Activated CD4-positive, alpha-beta memory T cell treated with anti-CD3 and anti-CD28 coated beads, Interleukin-2, amount 10 ng/mL, durations not matched to agents 7 days and 5 days (primary cell): ENCODE measurements around the gene ADGRD1. TPM values are rescaled to one million over a fixed set of nuclear protein-coding genes. Genes with fewer than 3 reads are reported as not detected.

ENCODE experiments used
- CTCF ChIA-PET: fragments of 350-600 bp; sonication (Branson Sonifier 250); formaldehyde crosslinking; loops from one replicate; lab custom pipeline; 2021; ENCODE audit warnings: antibody characterized with exemption, inconsistent platforms; lab: Charles Lee
- POLR2A ChIA-PET: fragments of 350-600 bp; sonication (Branson Sonifier 250); formaldehyde crosslinking; loops from one replicate; lab custom pipeline; 2021; ENCODE audit warnings: antibody characterized with exemption; lab: Charles Lee
- DNase-seq: peaks from one replicate; pipeline ENCODE4 v3.0.0-alpha.2; 2020
- H3K27ac Mint-ChIP-seq: one replicate; pipeline ENCODE4 v1.8.0; 2021; ENCODE audit warnings: mild to moderate bottlenecking, mixed read lengths
- H3K27me3 Mint-ChIP-seq: one replicate; pipeline ENCODE4 v1.8.0; 2021; ENCODE audit warnings: mixed read lengths
- H3K36me3 Mint-ChIP-seq: one replicate; pipeline ENCODE4 v1.8.0; 2021; ENCODE audit warnings: low read depth, mixed read lengths
- H3K4me1 Mint-ChIP-seq: one replicate; pipeline ENCODE4 v1.8.0; 2021; ENCODE audit warnings: mixed read lengths
- H3K4me3 Mint-ChIP-seq: one replicate; pipeline ENCODE4 v1.8.0; 2021; ENCODE audit warnings: mild to moderate bottlenecking, mixed read lengths
- H3K9me3 Mint-ChIP-seq: one replicate; pipeline ENCODE4 v1.8.0; 2021; ENCODE audit warnings: mixed read lengths
- total RNA-seq, 2 experiments: library from RNA; stranded (reverse); gene quantifications; one replicate each; pipeline ENCODE4 v1.2.3, GENCODE V29; 2021

Gene ADGRD1
- total RNA-seq, 2 experiments from 2014 or later: 0.23 TPM; not detected in 1

DNA sequence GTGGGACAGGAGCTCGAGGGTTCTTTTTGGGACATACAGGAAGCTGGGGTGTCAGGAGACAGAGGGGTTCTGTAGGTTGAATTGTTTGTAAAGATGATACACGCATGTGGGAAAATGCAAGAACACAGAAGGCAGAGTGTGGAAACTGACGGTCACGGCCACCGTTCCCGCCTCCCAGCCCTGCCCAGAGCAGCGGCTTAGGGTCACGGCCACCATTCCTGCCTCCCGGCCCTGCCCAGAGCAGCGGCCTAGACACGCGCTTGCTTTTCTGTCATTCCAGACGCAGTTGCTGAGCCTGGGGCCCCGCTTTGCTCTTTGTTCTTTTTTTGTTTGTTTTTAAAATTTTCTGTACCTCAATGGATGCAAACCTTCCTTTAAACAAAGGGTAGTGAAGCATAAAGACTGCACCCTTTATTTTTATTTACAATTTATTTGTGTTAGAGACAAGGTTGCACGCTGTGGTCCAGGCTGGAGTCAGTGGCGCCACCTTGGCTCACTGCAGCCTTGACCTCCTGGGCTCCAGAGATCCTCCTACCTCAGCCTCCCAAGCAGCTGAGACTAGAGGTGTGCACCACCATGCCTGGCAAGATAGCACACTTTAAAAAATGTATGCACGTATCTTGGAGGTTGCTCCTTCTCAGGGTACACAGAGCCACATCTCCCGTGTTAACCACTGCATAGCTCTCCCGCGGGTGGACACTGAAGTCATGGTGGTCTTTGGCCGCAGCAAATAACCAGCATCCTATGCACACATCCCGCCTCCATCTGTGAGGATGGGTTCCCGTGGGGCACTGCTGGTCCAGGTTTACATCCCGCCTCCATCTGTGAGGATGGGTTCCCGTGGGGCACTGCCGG lies 142.3 kb downstream of the ADGRD1 start:
- no peak overlapping the region for H3K4me3 Mint-ChIP-seq
- H3K27me3 Mint-ChIP-seq: no peaks in the 10 kb centered on the region
- POLR2A ChIA-PET: no interaction called here
- CTCF ChIA-PET: interaction anchor here (1.9 kb wide), 1 partner anchor 9 kb away, joined by 4 read pairs; no protein-coding TSS in a partner anchor
- no peak overlapping the region for H3K27ac Mint-ChIP-seq
- no peak for DNase-seq
- peaks cover 12% of the 10 kb centered on the region for H3K4me1 Mint-ChIP-seq
- H3K9me3 Mint-ChIP-seq: no peaks in the 10 kb centered on the region
- no peaks in the 10 kb centered on the region for H3K36me3 Mint-ChIP-seq

- H3K36me3 Mint-ChIP-seq: no peaks in the 10 kb centered on the region
- H3K9me3 Mint-ChIP-seq: no peaks in the 10 kb centered on the region
- ChIA-PET POLR2A (no interaction called here), CTCF (no interaction called here)
- no peak overlapping the region for H3K27ac Mint-ChIP-seq
- H3K4me3 Mint-ChIP-seq: no peak overlapping the region
- DNase-seq: no peak
- peaks cover 7% of the 10 kb centered on the region for H3K4me1 Mint-ChIP-seq
- no peaks in the 10 kb centered on the region for H3K27me3 Mint-ChIP-seq
Observed at GRCh38 chr12:131096681-131097181, 143.0 kb downstream of the ADGRD1 start.

- Mint-ChIP-seq H3K27ac (no peak overlapping the region), H3K4me1 (peaks cover 4% of the 10 kb centered on the region), H3K27me3 (no peaks in the 10 kb centered on the region), H3K36me3 (no peaks in the 10 kb centered on the region), H3K9me3 (no peaks in the 10 kb centered on the region), H3K4me3 (no peak overlapping the region)
- ChIA-PET POLR2A (no interaction called here), CTCF (no interaction called here)
- DNase-seq: no peak
Observed at GRCh38 chr12:131097202-131098177, 143.8 kb downstream of the ADGRD1 start.

DNA sequence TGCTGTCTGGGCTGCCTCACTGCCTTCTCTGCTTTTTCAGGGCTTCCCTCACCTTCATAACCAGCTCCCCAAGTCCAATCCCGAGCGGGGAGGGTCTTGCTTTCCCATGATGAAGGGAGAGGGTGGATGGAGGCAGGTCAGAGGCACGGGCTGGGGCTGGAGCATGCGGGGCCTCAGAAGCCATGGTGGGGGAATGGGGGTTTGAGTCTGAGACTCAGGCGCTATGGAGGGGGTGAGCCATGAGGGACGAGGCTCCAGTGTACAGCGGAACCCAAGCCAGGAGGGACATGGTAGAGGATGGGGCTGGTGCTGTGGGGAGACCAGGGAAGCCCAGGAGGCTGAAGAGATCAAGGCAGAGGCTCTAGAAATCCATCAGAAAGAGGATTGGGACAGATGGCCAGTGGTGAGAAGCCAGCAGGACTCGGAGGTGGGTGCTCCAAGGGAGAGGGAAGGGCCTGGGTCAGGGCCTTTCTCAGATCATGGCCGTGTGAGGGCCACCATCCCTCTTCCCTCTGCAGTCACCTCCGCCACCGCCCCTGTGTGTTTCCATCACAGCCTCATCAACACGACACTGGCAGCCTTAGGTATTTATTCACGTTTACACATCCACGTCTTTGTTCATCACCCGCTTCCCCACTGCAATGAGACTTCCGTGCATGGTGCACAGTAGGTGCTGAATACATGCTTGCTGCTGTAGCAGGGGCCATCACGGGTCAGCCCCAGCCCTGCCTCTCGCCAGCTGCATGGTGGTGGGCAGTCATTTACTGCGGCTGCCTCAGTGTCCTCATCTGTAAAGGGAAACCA lies 144.7 kb downstream of the ADGRD1 start:
- H3K9me3 Mint-ChIP-seq: no peaks in the 10 kb centered on the region
- H3K4me1 Mint-ChIP-seq: no peaks in the 10 kb centered on the region
- H3K36me3 Mint-ChIP-seq: no peaks in the 10 kb centered on the region
- ChIA-PET CTCF (no interaction called here), POLR2A (no interaction called here)
- H3K27ac Mint-ChIP-seq: no peak overlapping the region
- H3K4me3 Mint-ChIP-seq: no peak overlapping the region
- no peak for DNase-seq
- H3K27me3 Mint-ChIP-seq: no peaks in the 10 kb centered on the region

GRCh38 chr12:131100031-131100674 lies 146.4 kb downstream of the ADGRD1 start:
- Mint-ChIP-seq H3K27me3 (no peaks in the 10 kb centered on the region), H3K36me3 (no peaks in the 10 kb centered on the region), H3K27ac (no peak overlapping the region), H3K4me3 (no peak overlapping the region), H3K9me3 (no peaks in the 10 kb centered on the region), H3K4me1 (peaks cover 1% of the 10 kb centered on the region)
- CTCF ChIA-PET: no interaction called here
- no peak for DNase-seq
- POLR2A ChIA-PET: no interaction called here

DNA sequence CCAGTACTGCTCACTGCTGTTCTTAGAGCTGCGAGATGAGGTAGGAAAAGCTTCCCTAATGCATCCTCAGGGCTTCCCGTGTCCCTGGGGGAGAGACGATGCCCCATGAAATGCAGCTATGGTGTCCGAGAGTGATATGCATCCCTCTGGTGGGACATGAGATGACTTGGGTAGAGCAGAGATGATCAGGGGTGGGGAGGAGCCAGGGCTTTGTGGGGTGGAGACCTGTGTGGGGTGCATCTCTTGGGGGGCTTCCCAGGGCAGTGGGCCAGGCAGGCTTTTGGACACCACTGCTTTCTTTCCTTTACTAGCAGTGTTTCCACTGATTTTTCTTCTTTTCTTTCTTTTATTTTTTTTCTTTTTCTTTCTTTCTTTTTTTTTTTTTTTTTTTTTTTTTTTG lies 147.3 kb downstream of the ADGRD1 start:
- Mint-ChIP-seq H3K9me3 (no peaks in the 10 kb centered on the region), H3K4me1 (peaks cover 5% of the 10 kb centered on the region), H3K27me3 (no peaks in the 10 kb centered on the region), H3K4me3 (no peak overlapping the region), H3K27ac (no peak overlapping the region), H3K36me3 (no peaks in the 10 kb centered on the region)
- ChIA-PET CTCF (no interaction called here), POLR2A (no interaction called here)
- no peak for DNase-seq

DNA sequence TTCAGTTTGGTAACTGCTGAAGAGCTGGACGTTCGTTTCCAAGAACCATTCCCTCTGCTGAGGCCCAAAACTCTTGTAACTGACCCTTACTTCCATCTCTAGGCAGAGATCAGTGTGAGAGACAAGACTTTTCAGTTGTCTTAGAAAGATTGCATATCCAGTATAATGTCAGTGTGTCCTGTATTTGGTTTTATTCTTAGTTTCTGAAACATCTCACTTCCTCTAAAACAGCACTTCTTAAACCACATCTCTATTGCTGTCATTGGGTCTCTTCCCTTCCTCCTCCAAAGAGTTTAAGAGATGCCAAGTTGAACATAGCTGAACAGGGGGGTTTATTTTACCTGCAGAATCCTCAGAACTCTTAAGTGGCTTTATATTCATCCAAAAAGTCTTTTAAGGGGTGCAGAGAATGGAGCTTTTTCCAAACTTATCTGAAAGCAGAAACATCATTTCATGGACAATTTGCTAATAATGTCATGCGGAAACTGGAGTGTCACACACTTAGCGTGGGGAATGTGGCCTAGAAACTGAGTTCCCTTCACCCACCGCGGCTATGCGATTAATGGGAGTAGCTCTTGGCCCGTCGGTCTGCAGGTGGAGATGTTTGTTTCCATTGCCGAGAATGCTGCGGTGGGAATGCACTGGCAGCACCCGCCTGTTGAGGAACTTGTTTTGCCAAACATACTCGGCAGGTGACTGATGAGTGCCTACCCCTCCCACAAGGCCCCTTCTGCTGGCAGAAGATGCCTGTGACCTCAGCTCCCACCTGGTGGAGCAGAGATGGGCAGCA lies 148.2 kb downstream of the ADGRD1 start:
- H3K27ac Mint-ChIP-seq: no peak overlapping the region
- no peaks in the 10 kb centered on the region for H3K9me3 Mint-ChIP-seq
- no peak overlapping the region for H3K4me3 Mint-ChIP-seq
- DNase-seq: no peak
- no peaks in the 10 kb centered on the region for H3K36me3 Mint-ChIP-seq
- peaks cover 7% of the 10 kb centered on the region for H3K4me1 Mint-ChIP-seq
- no peaks in the 10 kb centered on the region for H3K27me3 Mint-ChIP-seq
- CTCF ChIA-PET: no interaction called here
- POLR2A ChIA-PET: no interaction called here

GRCh38 chr12:131102493-131102931 lies 148.8 kb downstream of the ADGRD1 start:
- no peak overlapping the region for H3K4me3 Mint-ChIP-seq
- POLR2A ChIA-PET: no interaction called here
- H3K36me3 Mint-ChIP-seq: no peaks in the 10 kb centered on the region
- CTCF ChIA-PET: interaction anchor here (4.5 kb wide), 1 partner anchor 30 kb away, joined by 86 read pairs; no protein-coding TSS in a partner anchor
- no peaks in the 10 kb centered on the region for H3K9me3 Mint-ChIP-seq
- DNase-seq: no peak
- no peaks in the 10 kb centered on the region for H3K27me3 Mint-ChIP-seq
- H3K4me1 Mint-ChIP-seq: peaks cover 7% of the 10 kb centered on the region
- no peak overlapping the region for H3K27ac Mint-ChIP-seq

- H3K27me3 Mint-ChIP-seq: no peaks in the 10 kb centered on the region
- H3K4me1 Mint-ChIP-seq: peaks cover 7% of the 10 kb centered on the region
- H3K36me3 Mint-ChIP-seq: no peaks in the 10 kb centered on the region
- POLR2A ChIA-PET: interaction anchor here (1.4 kb wide), 1 partner anchor 10 kb away, joined by 3 read pairs; no protein-coding TSS in a partner anchor
- CTCF ChIA-PET: interaction anchor here (3.5 to 4.5 kb wide), 3 partner anchors 12 to 726 kb away, joined by 16 to 86 read pairs (median 35); partner anchors contain the start of gene MMP17
- no peak overlapping the region for H3K4me3 Mint-ChIP-seq
- DNase-seq: no peak
- H3K27ac Mint-ChIP-seq: no peak overlapping the region
- no peaks in the 10 kb centered on the region for H3K9me3 Mint-ChIP-seq
Observed at GRCh38 chr12:131102991-131103668, 149.4 kb downstream of the ADGRD1 start.

DNA sequence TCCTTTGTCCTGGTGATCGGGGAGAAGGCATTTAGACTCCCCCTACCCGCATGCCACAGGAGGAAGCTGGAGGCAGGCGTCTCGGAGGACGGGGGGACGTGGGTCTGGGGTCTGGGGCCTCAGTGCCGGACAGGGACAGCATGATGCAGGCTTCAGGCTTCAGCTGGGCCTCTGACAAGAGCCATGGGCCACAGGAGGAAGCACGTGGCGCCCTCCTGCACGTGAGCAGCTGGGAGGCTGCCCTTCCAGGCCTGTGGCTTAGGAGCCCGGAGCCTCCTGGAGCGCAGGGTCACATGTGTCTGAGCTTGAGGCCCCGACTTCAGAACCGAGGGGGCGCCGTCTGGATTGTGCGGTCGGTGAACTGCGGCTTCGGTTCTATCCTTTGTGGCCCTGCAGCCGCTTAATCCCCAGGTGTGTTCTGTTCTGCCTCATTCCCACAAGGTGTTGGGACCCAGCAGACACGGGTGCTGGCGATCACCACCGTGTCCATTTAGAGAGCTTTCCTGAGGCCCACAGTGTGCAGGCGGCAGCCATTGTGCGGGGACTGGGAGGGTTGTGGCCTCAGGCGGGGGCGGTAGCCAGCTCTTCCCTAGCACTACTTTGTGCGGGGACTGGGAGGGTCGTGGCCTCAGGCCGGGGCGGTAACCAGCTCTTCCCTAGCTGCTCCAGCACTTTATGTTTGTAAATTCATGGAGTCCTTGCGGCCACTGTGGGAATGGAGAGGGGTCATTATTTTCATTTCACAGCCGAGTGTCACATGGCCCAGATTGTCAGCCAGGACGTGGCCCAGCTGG lies 150.2 kb downstream of the ADGRD1 start:
- POLR2A ChIA-PET: interaction anchor here (1.1 to 1.4 kb wide), 2 partner anchors 10 to 28 kb away, joined by 3 read pairs; no protein-coding TSS in a partner anchor

More for the DNA sequence above, 150.2 kb downstream of the ADGRD1 start:
- H3K9me3 Mint-ChIP-seq: no peaks in the 10 kb centered on the region
- no peak overlapping the region for H3K27ac Mint-ChIP-seq
- no peaks in the 10 kb centered on the region for H3K36me3 Mint-ChIP-seq
- CTCF ChIA-PET: interaction anchor here (0.6 to 4.5 kb wide), 10 partner anchors 10 to 846 kb away, joined by 3 to 86 read pairs (median 8); partner anchors contain the start of genes EP400 and MMP17
- no peaks in the 10 kb centered on the region for H3K27me3 Mint-ChIP-seq
- H3K4me3 Mint-ChIP-seq: no peak overlapping the region
- DNase-seq: no peak
- H3K4me1 Mint-ChIP-seq: peaks cover 7% of the 10 kb centered on the region
